PFSK-1 (cell line): ENCODE measurements around the gene TCIRG1.

Experiments used
- FOXP2 ChIP-seq: optimal IDR thresholded peaks from 2 replicates; pipeline ENCODE3; 2011; ENCODE audit warnings: borderline replicate concordance, control low read depth, inconsistent platforms; ENCODE audit not compliant: insufficient read depth; ENCODE audit errors: extremely low read length, extremely low read depth
- POLR2AphosphoS5 ChIP-seq: IDR thresholded peaks from 2 replicates; pipeline ENCODE4 v1.6.1; 2012; ENCODE audit warnings: low read depth, mild to moderate bottlenecking, control low read depth, low read length, moderate library complexity
- REST ChIP-seq, 2 experiments: IDR thresholded peaks; 2 replicates each; pipeline versions ENCODE4 v1.6.1 to v1.8.0; 2011 to 2012; ENCODE audit warnings: low read depth in 2 of 2, low read length in 2 of 2, control low read depth in 1 of 2, inconsistent platforms in 1 of 2, mild to moderate bottlenecking in 1 of 2, moderate library complexity in 1 of 2; ENCODE audit not compliant: insufficient read depth in 1 of 2
- SIN3A ChIP-seq: IDR thresholded peaks from 2 replicates; pipeline ENCODE4 v1.6.1; 2012; ENCODE audit warnings: mild to moderate bottlenecking, low read length, moderate library complexity, borderline replicate concordance; ENCODE audit not compliant: insufficient read depth
- TAF1 ChIP-seq: IDR thresholded peaks from 2 replicates; pipeline ENCODE4 v1.6.1; 2012; ENCODE audit warnings: low read length, control low read depth, borderline replicate concordance; ENCODE audit not compliant: insufficient read depth

TCIRG1 gene

GRCh38 chr11:68025047-68025446, 13.8 kb upstream of the TCIRG1 start:
- TF ChIP-seq POLR2AphosphoS5, result no peak
- no peak for TF ChIP-seq TAF1
- TF ChIP-seq SIN3A, result no peak
- no peak for TF ChIP-seq REST (IDR thresholded peaks at IDR 0.05; ENCODE audit: insufficient read depth in 1 of 2, low read depth in 2 of 2, low read length in 2 of 2)
- no peak for TF ChIP-seq FOXP2

GRCh38 chr11:68026391-68027105, 12.3 kb upstream of the TCIRG1 start:
- TF ChIP-seq TAF1 (no peak), POLR2AphosphoS5 (no peak), SIN3A (no peak), REST (IDR thresholded peaks at IDR 0.05; ENCODE audit: insufficient read depth in 1 of 2, low read depth in 2 of 2, low read length in 2 of 2) (no peak), FOXP2 (no peak)

- TF ChIP-seq FOXP2, result no peak
- TF ChIP-seq TAF1, result no peak
- no peak for TF ChIP-seq POLR2AphosphoS5
- no peak for TF ChIP-seq SIN3A
- no peak for TF ChIP-seq REST (IDR thresholded peaks at IDR 0.05; ENCODE audit: insufficient read depth in 1 of 2, low read depth in 2 of 2, low read length in 2 of 2)
Observed at GRCh38 chr11:68027667-68028066, 11.2 kb upstream of the TCIRG1 start.

GRCh38 chr11:68028802-68029545, 9.9 kb upstream of the TCIRG1 start:
- TF ChIP-seq REST (IDR thresholded peaks at IDR 0.05; ENCODE audit: insufficient read depth in 1 of 2, low read depth in 2 of 2, low read length in 2 of 2) (no peak), FOXP2 (no peak), TAF1 (no peak), SIN3A (no peak), POLR2AphosphoS5 (no peak)
